Measurements from ENCODE around the gene KCNQ1OT1.

KCNQ1OT1 gene

DNA sequence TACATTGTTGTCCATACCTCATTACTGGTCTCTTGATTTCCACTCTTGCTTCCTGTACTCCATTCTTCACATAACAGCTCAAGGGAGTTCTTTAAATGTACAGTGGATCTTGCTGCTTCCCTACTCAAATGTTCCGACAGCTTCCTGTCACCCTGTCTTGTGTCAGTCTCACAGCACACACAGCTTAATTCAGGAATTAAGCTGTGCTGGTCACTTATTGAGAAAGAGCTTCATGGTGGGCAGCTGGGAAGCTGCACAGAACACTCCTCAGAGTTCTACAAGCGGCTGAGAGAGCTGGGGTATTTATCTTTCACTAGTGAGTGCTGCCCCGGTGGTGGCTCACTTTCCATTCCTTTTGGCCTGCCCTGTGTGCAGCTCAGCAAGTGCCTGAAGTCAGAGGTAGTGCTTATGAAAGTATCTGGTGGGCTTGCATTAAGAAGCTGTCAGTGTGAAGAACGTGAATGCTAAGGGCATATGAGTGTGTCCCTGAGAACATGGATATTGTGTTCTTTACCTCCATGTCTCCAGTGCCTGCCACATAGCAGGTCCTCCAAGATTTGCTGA lies 48.7 kb downstream of the KCNQ1OT1 start (continued):
- TF ChIP-seq, protein P1, sequence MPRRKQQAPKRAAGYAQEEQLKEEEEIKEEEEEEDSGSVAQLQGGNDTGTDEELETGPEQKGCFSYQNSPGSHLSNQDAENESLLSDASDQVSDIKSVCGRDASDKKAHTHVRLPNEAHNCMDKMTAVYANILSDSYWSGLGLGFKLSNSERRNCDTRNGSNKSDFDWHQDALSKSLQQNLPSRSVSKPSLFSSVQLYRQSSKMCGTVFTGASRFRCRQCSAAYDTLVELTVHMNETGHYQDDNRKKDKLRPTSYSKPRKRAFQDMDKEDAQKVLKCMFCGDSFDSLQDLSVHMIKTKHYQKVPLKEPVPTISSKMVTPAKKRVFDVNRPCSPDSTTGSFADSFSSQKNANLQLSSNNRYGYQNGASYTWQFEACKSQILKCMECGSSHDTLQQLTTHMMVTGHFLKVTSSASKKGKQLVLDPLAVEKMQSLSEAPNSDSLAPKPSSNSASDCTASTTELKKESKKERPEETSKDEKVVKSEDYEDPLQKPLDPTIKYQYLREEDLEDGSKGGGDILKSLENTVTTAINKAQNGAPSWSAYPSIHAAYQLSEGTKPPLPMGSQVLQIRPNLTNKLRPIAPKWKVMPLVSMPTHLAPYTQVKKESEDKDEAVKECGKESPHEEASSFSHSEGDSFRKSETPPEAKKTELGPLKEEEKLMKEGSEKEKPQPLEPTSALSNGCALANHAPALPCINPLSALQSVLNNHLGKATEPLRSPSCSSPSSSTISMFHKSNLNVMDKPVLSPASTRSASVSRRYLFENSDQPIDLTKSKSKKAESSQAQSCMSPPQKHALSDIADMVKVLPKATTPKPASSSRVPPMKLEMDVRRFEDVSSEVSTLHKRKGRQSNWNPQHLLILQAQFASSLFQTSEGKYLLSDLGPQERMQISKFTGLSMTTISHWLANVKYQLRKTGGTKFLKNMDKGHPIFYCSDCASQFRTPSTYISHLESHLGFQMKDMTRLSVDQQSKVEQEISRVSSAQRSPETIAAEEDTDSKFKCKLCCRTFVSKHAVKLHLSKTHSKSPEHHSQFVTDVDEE (CRISPR knock-in tag; IDR thresholded peaks at IDR 0.05): no peak
- TF ChIP-seq RARB (CRISPR knock-in tag; IDR thresholded peaks at IDR 0.05): no peak
- no peak for TF ChIP-seq ZFP30 (CRISPR knock-in tag; IDR thresholded peaks at IDR 0.05)
- no peak for TF ChIP-seq CSDC2 (CRISPR knock-in tag; IDR thresholded peaks at IDR 0.05)

DNA sequence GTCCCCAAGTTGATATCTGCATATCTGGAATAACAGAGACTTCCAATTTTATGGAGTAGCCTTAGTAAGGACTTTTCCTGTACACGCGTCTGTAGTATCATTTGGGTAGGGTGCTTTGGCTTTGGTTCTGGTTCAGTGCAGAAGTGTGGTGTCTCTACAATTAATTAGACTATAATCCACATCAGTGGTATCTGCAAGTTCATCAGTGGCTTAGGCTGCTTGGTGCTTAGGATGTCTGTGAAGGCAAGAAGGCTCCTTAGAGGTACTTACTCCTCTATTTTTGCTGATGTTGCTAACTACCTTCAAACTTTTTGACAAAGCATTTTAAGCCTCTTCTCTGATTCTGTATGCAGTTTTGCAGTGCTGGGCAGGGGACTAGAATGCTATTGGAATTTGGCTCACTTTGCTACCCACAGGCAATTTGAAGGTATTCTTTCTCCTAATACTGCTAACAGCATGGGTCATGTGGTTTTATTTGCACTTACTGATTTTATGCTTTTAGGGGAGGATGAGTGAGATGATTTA lies 49.4 kb downstream of the KCNQ1OT1 start:
- TF ChIP-seq SNAI2 (CRISPR knock-in tag; IDR thresholded peaks at IDR 0.05) (no peak), TOX (CRISPR knock-in tag; IDR thresholded peaks at IDR 0.05; ENCODE audit: borderline replicate concordance) (no peak), GLIS3 (CRISPR knock-in tag; IDR thresholded peaks at IDR 0.05) (no peak), ZC3H10 (CRISPR knock-in tag; IDR thresholded peaks at IDR 0.05) (no peak), ZNF8 (CRISPR knock-in tag; IDR thresholded peaks at IDR 0.05) (no peak), TCF4 (CRISPR knock-in tag; IDR thresholded peaks at IDR 0.05; ENCODE audit: borderline replicate concordance) (no peak), OSR1 (CRISPR knock-in tag; IDR thresholded peaks at IDR 0.05) (no peak), PPARA (CRISPR knock-in tag; IDR thresholded peaks at IDR 0.05; ENCODE audit: borderline replicate concordance) (no peak), ZNF565 (CRISPR knock-in tag; conservative IDR thresholded peaks at IDR 0.05; ENCODE audit: low read depth) (no peak), RARB (CRISPR knock-in tag; IDR thresholded peaks at IDR 0.05) (no peak)
- TF ChIP-seq, protein P2, sequence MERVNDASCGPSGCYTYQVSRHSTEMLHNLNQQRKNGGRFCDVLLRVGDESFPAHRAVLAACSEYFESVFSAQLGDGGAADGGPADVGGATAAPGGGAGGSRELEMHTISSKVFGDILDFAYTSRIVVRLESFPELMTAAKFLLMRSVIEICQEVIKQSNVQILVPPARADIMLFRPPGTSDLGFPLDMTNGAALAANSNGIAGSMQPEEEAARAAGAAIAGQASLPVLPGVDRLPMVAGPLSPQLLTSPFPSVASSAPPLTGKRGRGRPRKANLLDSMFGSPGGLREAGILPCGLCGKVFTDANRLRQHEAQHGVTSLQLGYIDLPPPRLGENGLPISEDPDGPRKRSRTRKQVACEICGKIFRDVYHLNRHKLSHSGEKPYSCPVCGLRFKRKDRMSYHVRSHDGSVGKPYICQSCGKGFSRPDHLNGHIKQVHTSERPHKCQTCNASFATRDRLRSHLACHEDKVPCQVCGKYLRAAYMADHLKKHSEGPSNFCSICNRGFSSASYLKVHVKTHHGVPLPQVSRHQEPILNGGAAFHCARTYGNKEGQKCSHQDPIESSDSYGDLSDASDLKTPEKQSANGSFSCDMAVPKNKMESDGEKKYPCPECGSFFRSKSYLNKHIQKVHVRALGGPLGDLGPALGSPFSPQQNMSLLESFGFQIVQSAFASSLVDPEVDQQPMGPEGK (CRISPR knock-in tag; IDR thresholded peaks at IDR 0.05; ENCODE audit: borderline replicate concordance): no peak
- TF ChIP-seq, protein P3, sequence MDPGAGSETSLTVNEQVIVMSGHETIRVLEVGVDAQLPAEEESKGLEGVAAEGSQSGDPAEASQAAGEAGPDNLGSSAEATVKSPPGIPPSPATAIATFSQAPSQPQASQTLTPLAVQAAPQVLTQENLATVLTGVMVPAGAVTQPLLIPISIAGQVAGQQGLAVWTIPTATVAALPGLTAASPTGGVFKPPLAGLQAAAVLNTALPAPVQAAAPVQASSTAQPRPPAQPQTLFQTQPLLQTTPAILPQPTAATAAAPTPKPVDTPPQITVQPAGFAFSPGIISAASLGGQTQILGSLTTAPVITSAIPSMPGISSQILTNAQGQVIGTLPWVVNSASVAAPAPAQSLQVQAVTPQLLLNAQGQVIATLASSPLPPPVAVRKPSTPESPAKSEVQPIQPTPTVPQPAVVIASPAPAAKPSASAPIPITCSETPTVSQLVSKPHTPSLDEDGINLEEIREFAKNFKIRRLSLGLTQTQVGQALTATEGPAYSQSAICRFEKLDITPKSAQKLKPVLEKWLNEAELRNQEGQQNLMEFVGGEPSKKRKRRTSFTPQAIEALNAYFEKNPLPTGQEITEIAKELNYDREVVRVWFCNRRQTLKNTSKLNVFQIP (CRISPR knock-in tag; IDR thresholded peaks at IDR 0.05; ENCODE audit: borderline replicate concordance, low read depth): no peak
- TF ChIP-seq, protein P4, sequence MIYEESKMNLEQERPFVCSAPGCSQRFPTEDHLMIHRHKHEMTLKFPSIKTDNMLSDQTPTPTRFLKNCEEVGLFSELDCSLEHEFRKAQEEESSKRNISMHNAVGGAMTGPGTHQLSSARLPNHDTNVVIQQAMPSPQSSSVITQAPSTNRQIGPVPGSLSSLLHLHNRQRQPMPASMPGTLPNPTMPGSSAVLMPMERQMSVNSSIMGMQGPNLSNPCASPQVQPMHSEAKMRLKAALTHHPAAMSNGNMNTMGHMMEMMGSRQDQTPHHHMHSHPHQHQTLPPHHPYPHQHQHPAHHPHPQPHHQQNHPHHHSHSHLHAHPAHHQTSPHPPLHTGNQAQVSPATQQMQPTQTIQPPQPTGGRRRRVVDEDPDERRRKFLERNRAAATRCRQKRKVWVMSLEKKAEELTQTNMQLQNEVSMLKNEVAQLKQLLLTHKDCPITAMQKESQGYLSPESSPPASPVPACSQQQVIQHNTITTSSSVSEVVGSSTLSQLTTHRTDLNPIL (CRISPR knock-in tag; IDR thresholded peaks at IDR 0.05; ENCODE audit: low read depth): no peak
- TF ChIP-seq, protein P5, sequence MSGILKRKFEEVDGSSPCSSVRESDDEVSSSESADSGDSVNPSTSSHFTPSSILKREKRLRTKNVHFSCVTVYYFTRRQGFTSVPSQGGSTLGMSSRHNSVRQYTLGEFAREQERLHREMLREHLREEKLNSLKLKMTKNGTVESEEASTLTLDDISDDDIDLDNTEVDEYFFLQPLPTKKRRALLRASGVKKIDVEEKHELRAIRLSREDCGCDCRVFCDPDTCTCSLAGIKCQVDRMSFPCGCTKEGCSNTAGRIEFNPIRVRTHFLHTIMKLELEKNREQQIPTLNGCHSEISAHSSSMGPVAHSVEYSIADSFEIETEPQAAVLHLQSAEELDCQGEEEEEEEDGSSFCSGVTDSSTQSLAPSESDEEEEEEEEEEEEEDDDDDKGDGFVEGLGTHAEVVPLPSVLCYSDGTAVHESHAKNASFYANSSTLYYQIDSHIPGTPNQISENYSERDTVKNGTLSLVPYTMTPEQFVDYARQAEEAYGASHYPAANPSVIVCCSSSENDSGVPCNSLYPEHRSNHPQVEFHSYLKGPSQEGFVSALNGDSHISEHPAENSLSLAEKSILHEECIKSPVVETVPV (CRISPR knock-in tag; IDR thresholded peaks at IDR 0.05): no peak
- no peak for ATAC-seq

DNA sequence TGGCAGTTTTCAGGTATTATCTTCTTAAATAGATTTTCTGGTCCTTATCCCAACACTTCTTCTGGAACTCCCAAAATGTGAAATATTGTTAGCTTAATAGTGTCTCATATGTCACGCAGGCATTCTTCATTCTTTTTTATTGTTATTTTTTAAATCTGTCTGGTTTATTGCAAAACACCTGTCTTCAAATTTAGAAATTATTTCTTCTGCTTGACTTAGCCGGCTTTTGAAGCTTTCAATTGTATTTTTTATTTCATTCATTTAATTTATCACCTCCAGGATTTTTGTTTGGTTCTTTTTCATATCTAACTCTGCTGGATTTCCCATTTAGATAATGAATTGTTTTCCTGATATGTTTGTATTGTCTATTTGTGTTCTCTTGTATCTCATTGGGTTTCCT lies 49.9 kb downstream of the KCNQ1OT1 start:
- TF ChIP-seq RARB (CRISPR knock-in tag; IDR thresholded peaks at IDR 0.05) (no peak), TCF4 (CRISPR knock-in tag; IDR thresholded peaks at IDR 0.05; ENCODE audit: borderline replicate concordance) (no peak), ARNTL (CRISPR knock-in tag; IDR thresholded peaks at IDR 0.05; ENCODE audit: borderline replicate concordance, low read depth) (no peak), SNAI2 (CRISPR knock-in tag; IDR thresholded peaks at IDR 0.05) (no peak), GLIS3 (CRISPR knock-in tag; IDR thresholded peaks at IDR 0.05) (no peak), ZC3H10 (CRISPR knock-in tag; IDR thresholded peaks at IDR 0.05) (no peak), ISL1 (CRISPR knock-in tag; IDR thresholded peaks at IDR 0.05) (no peak), ZFP30 (CRISPR knock-in tag; IDR thresholded peaks at IDR 0.05) (no peak), TOX (CRISPR knock-in tag; IDR thresholded peaks at IDR 0.05; ENCODE audit: borderline replicate concordance) (no peak), ESRRG (CRISPR knock-in tag; IDR thresholded peaks at IDR 0.05) (no peak), BACH2 (CRISPR knock-in tag; IDR thresholded peaks at IDR 0.05; ENCODE audit: borderline replicate concordance) (no peak)
- TF ChIP-seq, protein P2 (CRISPR knock-in tag; IDR thresholded peaks at IDR 0.05; ENCODE audit: borderline replicate concordance): no peak
- TF ChIP-seq, protein P5 (CRISPR knock-in tag; IDR thresholded peaks at IDR 0.05): no peak
- TF ChIP-seq, protein P3 (CRISPR knock-in tag; IDR thresholded peaks at IDR 0.05; ENCODE audit: borderline replicate concordance, low read depth): no peak
- no peak for ATAC-seq
